M059J (cell line): ENCODE data around the gene ZMAT5. TPM values are rescaled to one million over a fixed set of nuclear protein-coding genes. Genes with fewer than 3 reads are reported as not detected.

Experiments
- DNase-seq: peaks from one replicate; pipeline ENCODE4 v3.0.0-alpha.2; 2012; ENCODE audit warnings: low read depth
- total RNA-seq: library from RNA; depleted of rRNA; stranded (reverse); fragments of >200 nt; shearing (Covaris generic); gene quantifications from 2 replicates; pipeline ENCODE4 v1.2.3, GENCODE V29; 2014

ZMAT5 gene
- total RNA-seq, 1 experiment from 2014 or later: 19.4 TPM

GRCh38 chr22:29731058-29731850 is 35.6 kb downstream of the ZMAT5 start:
- DNase-seq: no peak

GRCh38 chr22:29729161-29729560 is 37.6 kb downstream of the ZMAT5 start:
- DNase-seq: no peak

GRCh38 chr22:29727131-29727523 is 39.7 kb downstream of the ZMAT5 start:
- peak; percentile 17 for DNase-seq

GRCh38 chr22:29726512-29727130 is 40.2 kb downstream of the ZMAT5 start:
- no peak for DNase-seq

GRCh38 chr22:29726106-29726505 is 40.7 kb downstream of the ZMAT5 start:
- DNase-seq: no peak

- DNase-seq: no peak
Observed at GRCh38 chr22:29724843-29725242, 42.0 kb downstream of the ZMAT5 start.

GRCh38 chr22:29723766-29724165 is 43.0 kb downstream of the ZMAT5 start:
- DNase-seq: no peak

GRCh38 chr22:29722587-29722986 is 44.2 kb downstream of the ZMAT5 start:
- peak; percentile 62 for DNase-seq

- DNase-seq: peak; percentile 74
Observed at GRCh38 chr22:29722151-29722550, 44.7 kb downstream of the ZMAT5 start.

- DNase-seq: no peak
Observed at GRCh38 chr22:29720811-29721323, 45.9 kb downstream of the ZMAT5 start.

- DNase-seq: no peak
Observed at GRCh38 chr22:29719899-29720645, 46.7 kb downstream of the ZMAT5 start, which contains the start of gene CABP7. CABP7 (plus strand) TSS chr22:29720003; CDS start chr22:29720425, 422 bp downstream.

- no peak for DNase-seq
Observed at GRCh38 chr22:29718949-29719898, 47.6 kb downstream of the ZMAT5 start.

GRCh38 chr22:29717789-29718188 is 49.0 kb downstream of the ZMAT5 start:
- no peak for DNase-seq

GRCh38 chr22:29716814-29717545 is 49.8 kb downstream of the ZMAT5 start:
- peak; percentile 72 for DNase-seq

- DNase-seq: no peak
Observed at GRCh38 chr22:29715705-29716104, 51.1 kb downstream of the ZMAT5 start.

- DNase-seq: no peak
Observed at GRCh38 chr22:29715240-29715639, 51.6 kb downstream of the ZMAT5 start.

GRCh38 chr22:29713156-29713727 is 53.6 kb downstream of the ZMAT5 start:
- DNase-seq: no peak

GRCh38 chr22:29712119-29712518 is 54.7 kb downstream of the ZMAT5 start:
- no peak for DNase-seq

- peak; percentile 74 for DNase-seq
Observed at GRCh38 chr22:29710922-29711593, 55.7 kb downstream of the ZMAT5 start.
